Stimulated activated CD8-positive, alpha-beta memory T cell treated with anti-CD3 and anti-CD28 coated beads, Interleukin-7, amount 100 ng/mL, for 4 hours (primary cell): ENCODE data around the gene KNSTRN.

Experiments used
- DNase-seq, 2 donors: peaks; one replicate each; pipeline ENCODE4 v3.0.0-alpha.2; 2020; ENCODE audit warnings: low read depth in 2 of 2

KNSTRN gene

DNA sequence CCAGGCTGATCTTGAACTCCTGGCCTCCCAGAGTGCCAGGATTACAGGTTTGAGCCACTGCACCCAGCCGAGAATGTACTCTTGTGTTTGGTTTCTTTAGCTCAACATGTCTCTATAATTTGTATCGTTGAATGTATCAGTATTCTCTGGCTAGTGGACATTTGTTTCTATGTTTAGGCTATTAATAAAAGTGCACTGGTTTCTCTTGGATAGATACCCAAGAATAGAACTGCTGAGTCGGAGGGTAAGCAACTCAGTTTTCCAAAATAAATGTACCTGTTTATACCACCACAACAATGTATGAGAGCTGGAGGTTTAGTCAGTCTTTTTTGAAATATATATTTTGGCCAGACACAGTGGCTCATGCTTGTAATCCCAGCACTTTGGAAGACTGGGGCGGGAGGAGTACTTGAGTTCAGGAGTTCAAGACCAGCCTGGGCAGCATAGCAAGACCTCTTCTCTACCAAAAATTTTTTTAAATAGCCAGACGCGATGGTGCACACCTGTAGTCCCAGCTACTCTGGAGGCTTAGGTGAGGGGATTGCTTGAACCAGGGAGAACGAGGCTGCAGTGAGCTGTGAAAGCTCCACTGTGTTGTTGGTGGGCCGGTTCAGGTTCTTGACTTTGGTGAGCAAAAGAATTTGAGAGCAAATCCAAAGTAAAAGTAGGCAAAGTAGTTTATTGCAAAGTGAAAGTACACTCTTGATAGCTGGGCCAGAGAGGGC is 15.3 kb downstream of the KNSTRN start:
- DNase-seq = no peak

DNA sequence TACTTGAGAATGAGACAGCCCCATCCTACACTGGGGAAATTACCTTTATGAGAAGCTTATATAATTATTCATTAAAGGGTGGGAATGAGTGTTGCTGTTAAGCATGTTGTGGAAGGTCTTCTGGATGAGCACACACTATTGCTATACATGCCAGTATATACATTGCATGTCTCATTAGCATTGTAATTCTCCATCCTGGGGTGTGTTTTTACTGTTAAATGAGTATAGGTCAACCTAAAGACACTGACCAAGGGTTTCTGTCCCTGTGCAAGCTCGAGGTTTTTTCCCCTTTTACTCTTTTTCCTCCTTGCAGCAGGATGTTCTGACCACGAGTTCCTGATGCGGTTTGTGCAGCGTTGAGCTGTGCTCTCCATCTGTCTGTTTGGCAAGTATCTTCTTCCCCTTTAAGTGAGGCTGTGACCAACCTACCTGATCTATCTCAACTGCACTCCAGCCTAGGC is 15.9 kb downstream of the KNSTRN start:
- no peak for DNase-seq

DNA sequence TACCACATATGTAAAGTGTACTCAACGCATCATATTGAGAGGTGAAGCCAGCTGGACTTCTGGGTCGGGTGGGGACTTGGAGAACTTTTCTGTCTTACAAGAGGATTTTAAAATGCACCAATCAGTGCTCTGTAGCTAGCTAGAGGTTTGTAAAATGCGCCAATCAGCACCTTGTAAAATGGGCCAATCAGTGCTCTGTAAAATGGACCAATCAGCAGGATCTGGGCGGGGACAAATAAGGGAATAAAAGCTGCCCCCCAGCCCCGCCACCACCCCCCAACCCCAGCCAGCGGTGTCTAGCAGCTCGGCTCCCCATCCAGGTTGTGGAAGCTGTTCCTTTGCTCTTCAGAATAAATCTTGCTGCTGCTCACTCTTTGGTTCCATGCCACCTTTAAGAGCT is 16.8 kb downstream of the KNSTRN start:
- no peak for DNase-seq

DNA sequence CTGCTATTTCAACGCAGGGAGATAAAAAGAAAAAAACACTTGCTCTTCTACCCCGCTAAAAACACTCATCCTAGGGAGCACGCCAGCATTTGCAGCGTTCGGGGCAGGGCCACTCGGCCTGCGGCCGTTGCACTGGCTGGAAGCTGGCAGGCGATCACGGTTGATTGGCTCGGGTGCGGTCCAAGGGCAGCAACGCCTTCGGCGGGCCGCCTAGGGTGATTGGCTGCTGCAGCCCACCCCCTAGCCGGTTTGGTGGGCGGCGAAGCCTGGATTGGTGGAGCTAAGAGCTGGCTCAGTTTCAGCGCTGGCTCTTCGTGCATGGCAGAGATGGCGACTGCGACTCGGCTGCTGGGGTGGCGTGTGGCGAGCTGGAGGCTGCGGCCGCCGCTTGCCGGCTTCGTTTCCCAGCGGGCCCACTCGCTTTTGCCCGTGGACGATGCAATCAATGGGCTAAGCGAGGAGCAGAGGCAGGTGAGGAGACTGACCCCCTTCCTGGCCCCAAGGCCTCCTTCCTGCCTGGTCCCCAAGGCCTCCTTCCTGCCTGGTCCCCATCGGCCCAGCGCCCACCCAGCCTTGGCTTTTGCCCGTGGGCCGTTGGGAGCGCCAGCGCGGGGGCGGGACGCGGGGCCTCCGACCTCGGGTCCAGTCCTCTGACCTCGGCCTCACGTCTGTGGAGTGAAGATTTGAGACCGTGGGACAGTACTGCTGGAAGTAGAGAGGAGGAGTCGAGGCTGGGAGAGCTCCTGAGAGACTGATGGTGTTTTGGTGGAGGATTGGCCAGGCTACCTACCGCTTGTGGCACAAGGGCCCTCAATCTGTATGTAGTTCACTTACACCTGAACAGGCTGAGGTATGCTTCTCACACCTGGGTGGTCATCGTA is 23.2 kb downstream of the KNSTRN start, which contains the start of gene IVD:
IVD (plus strand) TSS at position 295 of the 881 bp plus-strand sequence; CDS start at position 328, 33 bp downstream.
- DNase-seq = peak; percentile 74 to 87

DNA sequence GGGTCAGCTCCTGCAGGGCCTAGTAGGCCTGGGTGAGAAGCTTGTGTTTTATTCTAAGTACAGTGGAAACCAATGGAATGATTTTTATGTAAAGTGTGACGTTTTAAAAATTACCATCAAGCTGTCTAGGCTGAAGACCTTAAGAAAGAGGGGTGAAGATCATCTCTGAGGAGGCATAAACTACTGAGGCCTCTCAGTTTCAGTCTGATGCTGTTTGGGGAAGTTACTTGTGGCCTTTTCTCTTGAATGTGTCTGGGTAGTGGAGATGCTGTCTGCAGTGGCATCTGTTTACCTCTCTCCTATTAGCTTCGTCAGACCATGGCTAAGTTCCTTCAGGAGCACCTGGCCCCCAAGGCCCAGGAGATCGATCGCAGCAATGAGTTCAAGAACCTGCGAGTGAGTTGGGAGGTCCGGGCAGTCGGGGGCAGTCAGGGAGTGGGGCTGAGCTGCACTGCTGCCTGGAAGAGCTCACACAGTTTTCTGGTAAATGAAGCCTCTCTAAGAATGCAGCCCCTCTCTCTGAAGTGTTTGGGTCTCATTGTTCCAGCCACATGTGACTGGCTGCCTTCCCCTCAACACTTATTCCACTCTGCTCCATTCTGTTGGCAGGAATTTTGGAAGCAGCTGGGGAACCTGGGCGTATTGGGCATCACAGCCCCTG is 24.9 kb downstream of the KNSTRN start:
- DNase-seq = no peak

DNA sequence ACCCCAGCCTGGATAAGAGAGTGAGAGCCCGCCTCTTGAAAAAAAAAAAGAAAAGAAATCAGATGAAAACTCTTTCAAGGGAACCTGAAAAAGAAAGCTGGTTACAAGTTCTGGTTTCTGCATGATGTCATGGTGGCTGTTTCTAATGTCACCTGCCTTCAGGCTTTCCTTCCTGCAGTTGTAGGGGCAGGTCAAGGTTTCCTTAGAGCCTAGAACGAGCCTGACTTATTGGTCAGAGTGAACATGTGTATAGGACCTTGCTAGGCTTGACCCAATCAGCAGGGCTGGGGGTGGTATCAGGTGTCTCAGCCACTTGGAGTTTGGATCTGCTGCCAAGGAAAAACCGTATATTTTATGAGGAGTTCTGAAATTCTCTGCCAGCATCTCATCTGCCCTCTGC is 26.8 kb downstream of the KNSTRN start:
- DNase-seq = no peak

DNA sequence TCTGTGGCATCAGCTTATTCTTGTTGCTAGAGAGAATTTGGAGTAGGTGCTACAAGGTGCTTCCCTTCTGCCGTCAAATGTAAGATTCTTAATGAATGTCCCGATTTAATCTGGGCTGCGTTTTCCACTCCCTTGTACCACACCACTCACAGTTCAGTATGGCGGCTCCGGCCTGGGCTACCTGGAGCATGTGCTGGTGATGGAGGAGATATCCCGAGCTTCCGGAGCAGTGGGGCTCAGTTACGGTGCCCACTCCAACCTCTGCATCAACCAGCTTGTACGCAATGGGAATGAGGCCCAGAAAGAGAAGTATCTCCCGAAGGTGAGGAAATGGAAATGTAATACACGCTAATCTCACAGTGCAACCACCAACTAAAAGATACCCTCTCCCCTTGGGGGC is 28.0 kb downstream of the KNSTRN start:
- DNase-seq = no peak

DNA sequence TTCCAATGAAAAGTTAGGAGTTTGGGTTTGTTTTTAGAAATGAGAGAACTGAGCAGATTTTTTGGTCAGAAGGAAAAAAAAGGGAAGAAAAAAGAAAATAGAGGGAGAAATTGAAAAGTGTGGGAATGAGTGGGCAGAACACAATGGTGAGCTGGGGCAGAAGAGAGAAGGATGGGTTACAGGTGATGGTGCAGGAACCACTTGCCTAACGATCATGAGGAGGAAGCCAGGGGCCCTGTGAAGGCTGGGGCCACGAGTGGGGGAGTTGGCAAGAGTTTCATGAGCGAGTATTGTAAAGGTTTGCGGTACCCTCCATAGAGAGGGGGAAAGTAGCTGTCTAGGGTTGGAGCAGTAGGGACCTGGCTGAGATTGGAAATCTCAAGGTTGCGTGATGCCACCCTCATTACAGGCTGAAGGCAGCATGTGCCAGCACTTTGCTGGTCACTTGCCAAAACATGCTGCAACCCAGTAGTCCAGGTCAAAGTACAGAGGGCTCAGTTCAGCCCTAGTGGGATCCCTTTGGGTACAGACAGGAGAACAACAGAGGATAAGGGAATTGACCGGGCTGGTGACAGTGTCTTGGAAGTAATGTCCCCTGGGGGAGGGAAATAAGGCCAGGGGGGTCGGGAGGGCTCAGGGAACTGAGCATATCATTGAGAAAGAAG is 29.7 kb downstream of the KNSTRN start:
- DNase-seq = no peak

DNA sequence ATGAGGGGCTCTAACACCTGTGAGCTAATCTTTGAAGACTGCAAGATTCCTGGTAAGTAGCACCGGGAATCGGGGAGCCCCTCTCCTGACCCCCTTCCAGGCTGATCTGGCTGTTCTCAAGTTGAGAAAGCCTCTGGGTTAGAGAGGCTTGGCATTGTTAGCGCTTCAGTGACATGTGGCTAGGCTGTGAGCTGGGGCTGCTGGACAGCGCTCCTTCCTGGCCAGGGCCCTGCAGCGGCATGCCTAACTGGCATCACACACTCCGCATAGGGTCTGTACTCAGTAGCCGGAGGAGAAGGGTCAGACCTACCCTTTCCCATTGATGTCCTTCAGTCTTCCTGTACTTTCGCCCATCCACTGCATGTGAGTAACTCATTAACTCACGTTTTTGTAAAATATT is 30.5 kb downstream of the KNSTRN start:
- DNase-seq = no peak

DNA sequence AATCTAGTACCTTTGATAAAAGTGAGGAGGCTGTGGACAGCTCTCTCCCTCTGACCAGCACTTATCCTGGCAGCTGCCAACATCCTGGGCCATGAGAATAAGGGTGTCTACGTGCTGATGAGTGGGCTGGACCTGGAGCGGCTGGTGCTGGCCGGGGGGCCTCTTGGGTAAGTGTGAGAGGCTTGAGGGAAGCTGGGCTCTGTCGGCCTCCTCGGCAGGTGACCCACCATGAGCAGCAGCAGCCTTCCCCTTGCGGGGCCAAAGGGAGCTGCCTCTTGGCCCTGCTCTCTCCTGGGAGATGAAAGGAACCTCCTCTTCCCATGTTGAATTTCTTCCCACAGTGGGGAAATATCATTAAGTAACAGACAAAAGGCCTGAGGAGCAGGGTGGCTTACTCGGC is 32.3 kb downstream of the KNSTRN start:
- DNase-seq = no peak

DNA sequence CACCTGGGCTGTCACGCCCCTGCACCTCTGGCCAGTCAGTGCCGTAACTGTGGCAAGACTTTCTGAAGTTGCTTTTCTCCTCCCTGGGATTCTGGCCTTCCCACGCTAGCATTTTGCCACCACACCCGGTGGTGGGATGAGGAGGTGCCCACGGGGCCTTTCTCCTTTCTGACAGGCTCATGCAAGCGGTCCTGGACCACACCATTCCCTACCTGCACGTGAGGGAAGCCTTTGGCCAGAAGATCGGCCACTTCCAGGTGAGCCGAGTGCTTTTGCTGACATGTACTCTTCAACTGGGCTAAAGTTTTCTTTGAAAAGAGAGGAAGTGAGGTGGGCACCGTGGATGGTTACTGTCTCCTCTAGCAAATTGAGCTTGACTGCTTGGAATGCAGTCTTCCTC is 32.7 kb downstream of the KNSTRN start:
- no peak for DNase-seq

DNA sequence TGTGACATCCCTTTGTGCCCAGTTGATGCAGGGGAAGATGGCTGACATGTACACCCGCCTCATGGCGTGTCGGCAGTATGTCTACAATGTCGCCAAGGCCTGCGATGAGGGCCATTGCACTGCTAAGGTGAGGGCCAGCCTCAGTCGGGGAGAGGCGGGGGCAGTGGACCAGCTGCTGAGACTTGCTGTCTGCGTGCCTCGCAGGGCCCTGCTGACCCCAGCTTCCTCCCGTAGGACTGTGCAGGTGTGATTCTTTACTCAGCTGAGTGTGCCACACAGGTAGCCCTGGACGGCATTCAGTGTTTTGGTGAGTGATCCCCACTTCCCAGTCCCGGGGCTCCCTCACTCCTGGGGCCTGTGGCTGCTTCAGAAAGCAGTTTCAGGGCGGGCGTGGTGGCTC is 33.5 kb downstream of the KNSTRN start:
- DNase-seq = no peak

DNA sequence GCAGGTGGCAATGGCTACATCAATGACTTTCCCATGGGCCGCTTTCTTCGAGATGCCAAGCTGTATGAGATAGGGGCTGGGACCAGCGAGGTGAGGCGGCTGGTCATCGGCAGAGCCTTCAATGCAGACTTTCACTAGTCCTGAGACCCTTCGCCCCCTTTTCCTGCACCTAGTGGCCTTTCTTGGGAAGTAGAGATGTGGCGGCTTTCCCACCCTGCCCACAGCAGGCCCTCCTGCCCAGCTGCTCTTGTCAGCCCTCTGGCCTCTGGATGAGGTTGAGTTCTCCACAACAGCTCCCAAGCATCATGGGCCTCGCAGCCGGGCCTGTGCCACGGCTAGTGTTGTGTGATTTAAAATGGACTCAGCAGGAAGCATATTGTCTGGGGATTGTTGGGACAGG is 35.6 kb downstream of the KNSTRN start:
- DNase-seq = no peak

DNA sequence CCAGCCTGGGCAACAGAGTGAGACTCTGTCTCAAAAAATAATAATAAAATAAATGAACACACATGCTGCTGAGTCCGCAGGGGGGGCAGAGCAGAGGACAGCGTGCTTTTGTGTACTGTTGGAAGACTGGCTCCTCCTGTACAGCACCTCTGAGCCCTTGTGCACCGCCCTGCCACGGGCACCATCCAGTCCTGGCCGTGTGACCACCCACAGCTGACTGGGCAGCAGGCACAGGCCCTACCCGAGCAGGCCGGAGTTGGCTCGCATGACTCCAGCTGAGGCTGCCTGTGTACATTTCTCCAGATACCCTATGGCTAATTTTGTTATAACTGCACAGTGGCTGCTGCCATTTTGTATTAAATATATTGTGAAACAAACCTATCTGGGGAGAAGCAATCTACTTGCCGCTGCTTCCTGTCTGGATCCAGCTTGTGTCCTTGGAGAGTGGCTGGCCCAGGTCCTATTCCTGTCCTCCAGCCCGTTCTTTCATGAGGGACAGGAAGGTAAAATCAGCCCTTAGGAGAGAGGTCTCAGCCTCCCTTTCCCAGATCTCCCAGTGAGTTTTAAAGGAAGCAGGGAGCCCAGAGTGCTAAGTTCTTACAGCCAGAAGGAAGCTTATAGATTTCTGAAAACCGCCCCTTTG is 37.7 kb downstream of the KNSTRN start:
- no peak for DNase-seq

DNA sequence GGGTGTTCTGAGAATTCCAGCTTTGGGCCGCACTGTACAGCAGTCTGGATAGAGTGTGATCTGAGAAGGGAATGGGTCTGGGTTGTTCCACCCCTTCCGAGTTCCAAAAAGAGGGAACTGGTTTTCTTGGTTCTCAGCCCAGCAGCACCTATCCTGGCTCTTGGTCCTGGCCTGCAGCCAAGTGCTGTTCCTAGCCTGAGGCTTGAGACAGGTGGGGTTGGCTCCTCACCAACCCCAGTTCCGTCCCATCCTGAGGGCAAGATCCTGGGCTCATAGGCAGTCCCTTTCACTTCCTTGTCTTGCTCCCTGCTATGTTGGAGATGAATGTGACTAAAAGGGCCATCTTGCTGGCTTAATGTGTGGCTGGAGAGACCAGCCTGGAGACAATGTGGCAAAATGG is 38.3 kb downstream of the KNSTRN start:
- no peak for DNase-seq

DNA sequence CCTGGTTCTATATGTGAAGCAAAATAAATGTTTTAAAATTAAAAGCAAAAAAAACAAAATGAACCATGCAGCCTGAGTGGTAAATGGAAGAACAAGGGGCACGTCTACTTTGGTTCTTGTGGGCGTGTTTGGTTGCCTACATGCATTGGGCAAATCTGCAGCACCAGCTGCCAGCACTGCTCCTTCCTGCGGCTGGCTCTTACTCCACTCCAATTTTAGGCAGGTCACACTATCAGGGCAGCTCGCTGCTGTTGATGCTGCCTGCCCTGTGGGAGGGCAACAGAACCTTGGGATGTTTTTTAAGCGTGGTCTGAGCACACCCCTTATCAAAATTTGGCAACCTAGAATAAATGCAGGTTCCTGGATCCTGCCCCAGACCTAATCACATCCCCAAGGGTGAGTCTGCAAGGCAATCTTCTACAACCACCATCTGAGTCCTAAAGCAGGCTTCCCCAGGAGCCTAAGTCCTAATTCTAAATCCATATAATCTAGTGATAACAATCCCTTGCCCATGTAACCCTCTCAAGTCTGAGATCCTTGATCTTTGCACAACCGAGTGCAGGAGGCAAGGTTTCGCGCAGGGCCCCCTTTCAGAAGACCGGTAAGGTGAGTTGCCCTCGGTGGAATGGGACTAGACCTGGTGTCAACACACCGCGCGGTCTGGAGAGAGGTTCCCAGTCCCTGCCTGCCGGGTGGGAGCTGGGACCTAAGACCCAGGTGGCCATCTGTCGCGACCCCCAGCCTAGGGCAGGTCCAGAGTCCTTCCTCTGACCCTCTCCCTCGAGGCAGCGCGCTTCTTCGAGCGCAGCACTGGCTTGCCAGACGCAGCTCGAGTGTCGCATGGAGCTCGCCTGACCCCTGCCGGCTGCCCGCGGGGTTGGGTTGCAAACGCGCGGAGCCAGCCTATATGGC is 39.0 kb downstream of the KNSTRN start:
- peak; percentile 41 to 60 for DNase-seq

DNA sequence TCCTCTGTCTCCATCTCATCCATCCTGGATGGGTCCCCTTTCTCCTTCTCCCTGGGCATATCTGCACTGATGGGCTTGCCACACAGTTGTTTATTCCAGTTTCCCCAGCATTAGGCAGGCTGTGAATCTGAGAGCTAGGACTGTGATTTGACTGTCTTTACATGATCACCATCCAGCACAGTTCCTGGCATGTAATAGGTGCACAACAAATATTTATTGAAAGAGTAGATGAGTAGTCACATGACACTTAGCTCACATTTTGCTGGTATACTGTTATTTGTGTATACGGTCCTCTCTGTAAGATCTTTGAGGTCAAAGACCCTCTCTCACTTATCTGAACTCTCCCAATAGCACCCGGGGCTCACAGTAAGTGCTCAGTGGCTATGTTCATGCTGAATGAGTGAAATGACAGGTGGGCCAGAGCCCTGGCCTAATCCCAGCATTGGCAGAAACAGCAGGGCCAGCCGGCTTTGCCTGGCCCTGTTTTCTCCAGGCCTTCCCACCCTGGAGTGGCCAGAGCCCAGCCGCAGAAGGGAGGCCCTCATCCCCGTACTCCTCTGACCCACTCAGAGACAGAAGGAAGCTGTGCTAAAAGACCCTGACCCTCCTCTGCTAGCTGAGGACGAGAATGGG is 42.1 kb downstream of the KNSTRN start:
- no peak for DNase-seq

DNA sequence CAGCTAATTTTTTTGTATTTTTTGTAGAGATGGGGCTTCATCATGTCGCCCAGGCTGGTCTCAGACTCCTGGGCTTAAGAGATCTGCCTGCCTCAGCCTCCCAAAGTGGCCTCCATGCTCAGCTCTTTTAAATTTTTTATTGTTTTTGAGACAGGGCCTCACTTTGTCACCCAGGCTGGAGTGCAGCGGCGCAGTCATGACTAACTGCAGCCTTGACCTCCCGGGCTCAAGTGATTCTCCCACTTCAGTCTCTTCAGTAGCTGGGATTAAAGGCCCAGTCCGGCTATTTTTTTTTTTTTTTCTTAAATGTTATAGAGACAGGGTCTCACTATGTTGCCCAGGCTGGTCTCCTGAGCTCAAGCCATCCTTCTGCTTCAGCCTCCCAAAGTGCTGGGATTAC is 43.2 kb downstream of the KNSTRN start:
- no peak for DNase-seq

DNA sequence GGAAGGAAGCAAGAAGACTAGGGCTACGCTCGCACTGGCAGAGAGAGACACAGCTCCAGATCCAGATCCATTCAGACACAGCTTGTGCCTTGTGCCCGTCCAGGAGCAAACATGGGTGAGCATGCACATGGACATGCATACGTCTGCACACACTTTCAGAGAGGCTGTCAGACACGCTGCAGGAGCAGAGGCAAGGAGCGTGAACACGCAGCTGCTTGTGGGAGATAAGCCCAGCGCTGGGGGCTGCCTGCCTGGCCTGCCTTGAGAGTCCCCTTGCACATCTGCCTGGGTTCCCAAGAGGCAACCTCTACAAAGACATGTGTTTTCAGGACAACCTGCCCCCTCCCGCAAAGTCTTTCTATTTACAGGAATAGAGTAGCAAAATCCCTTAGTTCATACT is 44.7 kb downstream of the KNSTRN start:
- no peak for DNase-seq

DNA sequence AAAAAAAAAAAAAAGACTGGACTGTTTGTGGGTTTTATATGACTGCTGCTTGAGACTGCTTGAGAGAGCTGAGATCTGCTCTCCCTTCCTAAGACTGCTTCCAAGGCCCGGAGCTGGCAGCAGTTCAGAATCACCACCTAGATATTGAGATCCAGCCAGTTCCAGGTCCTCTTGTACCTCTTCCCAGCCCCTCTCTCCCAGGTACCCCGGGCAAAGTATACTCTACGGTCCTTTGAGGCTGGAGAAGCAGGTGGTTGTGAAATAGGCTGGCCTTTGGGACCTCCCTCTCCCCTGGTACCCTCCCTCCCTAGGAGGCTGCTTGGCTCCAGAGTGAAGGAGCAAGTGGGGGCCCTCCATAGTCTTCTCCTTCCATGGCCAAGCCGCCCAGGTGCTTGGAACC is 45.7 kb downstream of the KNSTRN start:
- no peak for DNase-seq
